A549 (cell line): ENCODE results near the gene RMND5B. TPM values are rescaled to one million over a fixed set of nuclear protein-coding genes. Genes with fewer than 3 reads are reported as not detected.

Source experiments
- ATAC-seq, 2 experiments: fragments of 200-7000 bp in 1 of 2; fragments of >200 bp in 1 of 2; cut with Nextera tagmentation in 1 of 2; cut with Tn5 transposase in 1 of 2; 3 replicates each; pipeline versions ENCODE4 v1.8.0 to v1.9.1; 2018 to 2020; ENCODE audit warnings: mild to moderate bottlenecking in 1 of 2, moderate library complexity in 1 of 2
- CTCF ChIA-PET: fragments of 300-600 bp; sonication (Branson Sonifier 250); formaldehyde crosslinking; extraction: SDS; loops from one replicate; lab custom pipeline; 2021; ENCODE audit warnings: antibody characterized with exemption, inconsistent platforms; lab: Yijun Ruan, JAX
- POLR2A ChIA-PET: fragments of 350-600 bp; formaldehyde crosslinking; extraction: SDS; loops from one replicate; lab custom pipeline; 2021; ENCODE audit warnings: antibody characterized with exemption, inconsistent platforms; lab: Yijun Ruan, JAX
- DNase-seq, 2 experiments: peaks; one replicate each; pipeline versions ENCODE4 v3.0.0 to v3.0.0-alpha.2; 2011 to 2016; ENCODE audit warnings: low read depth in 1 of 2, low spot score in 1 of 2
- FAIRE-seq: peaks from 2 replicates; lab custom pipeline; 2011; peaks lifted over from hg19 to GRCh38; lab: Jason Lieb, UNC
- H3K27ac ChIP-seq, 2 experiments: fragments of >200 bp; sonication (Bioruptor Twin); formaldehyde crosslinking; 3 replicates each; pipeline ENCODE4 v1.5.1; 2016 to 2017
- H3K4me1 ChIP-seq: fragments of >200 bp; sonication (Bioruptor Twin); formaldehyde crosslinking; 3 replicates; pipeline ENCODE4 v1.6.1; 2016
- H3K4me2 ChIP-seq: fragments of >200 bp; sonication (Bioruptor Twin); formaldehyde crosslinking; 3 replicates; pipeline ENCODE4 v1.6.1; 2016
- H3K4me3 ChIP-seq: fragments of >200 bp; sonication (Bioruptor Twin); formaldehyde crosslinking; 3 replicates; pipeline ENCODE4 v1.5.1; 2016
- H3K9me3 ChIP-seq: fragments of >200 bp; sonication (Bioruptor Twin); formaldehyde crosslinking; 3 replicates; pipeline ENCODE4 v1.6.1; 2016
- EP300 ChIP-seq, 2 experiments: fragments of >200 bp; sonication (Bioruptor Twin); formaldehyde crosslinking; IDR thresholded peaks; 2 replicates in 1 of 2; 3 replicates in 1 of 2; pipeline ENCODE4 v1.6.1; 2016 to 2017
- FOSB ChIP-seq: fragments of 250-450 bp; sonication (Bioruptor Pico); IDR thresholded peaks from 2 replicates; pipeline ENCODE4 v1.5.0; 2020; ENCODE audit warnings: mild to moderate bottlenecking, moderate library complexity
- FOSL2 ChIP-seq, 2 experiments: fragments of 450-650 bp in 1 of 2; fragments of >200 bp in 1 of 2; sonication (Bioruptor Twin) in 1 of 2; formaldehyde crosslinking; IDR thresholded peaks; 2 replicates each; pipeline versions ENCODE4 v1.5.0 to v1.6.1; 2016 to 2020; ENCODE audit warnings: mild to moderate bottlenecking in 1 of 2, moderate library complexity in 1 of 2
- FOXS1 ChIP-seq: fragments of 250-450 bp; sonication (Bioruptor Pico); IDR thresholded peaks from 2 replicates; pipeline ENCODE4 v1.5.0; 2020; ENCODE audit warnings: mild to moderate bottlenecking, moderate library complexity
- HDAC2 ChIP-seq: fragments of 200-600 bp; sonication (generic); IDR thresholded peaks from 2 replicates; pipeline ENCODE4 v1.6.1; 2016
- JUN ChIP-seq, 2 experiments: fragments of >200 bp; sonication (Bioruptor Twin); formaldehyde crosslinking; IDR thresholded peaks; 2 replicates in 1 of 2; 3 replicates in 1 of 2; pipeline ENCODE4 v1.6.1; 2016 to 2017
- JUNB ChIP-seq: fragments of >200 bp; sonication (Bioruptor Twin); formaldehyde crosslinking; IDR thresholded peaks from 2 replicates; pipeline ENCODE4 v1.6.1; 2016
- MYC ChIP-seq: IDR thresholded peaks from 2 replicates; pipeline ENCODE4 v1.6.1; 2012; ENCODE audit warnings: mild to moderate bottlenecking, inconsistent platforms, low read length, improper control_type of control experiment, borderline replicate concordance
- POLR2A ChIP-seq: IDR thresholded peaks from 2 replicates; pipeline ENCODE4 v1.6.1; 2012; ENCODE audit warnings: mild to moderate bottlenecking, low read length
- POLR2AphosphoS2 ChIP-seq: conservative IDR thresholded peaks from 2 replicates; pipeline ENCODE4 v1.6.1; 2012; ENCODE audit warnings: low read length, improper control_type of control experiment, inconsistent platforms
- RAD21 ChIP-seq, 2 experiments: fragments of >200 bp in 1 of 2; sonication (Bioruptor Twin) in 1 of 2; formaldehyde crosslinking in 1 of 2; IDR thresholded peaks in 1 of 2; conservative IDR thresholded peaks in 1 of 2; 2 replicates in 1 of 2; 3 replicates in 1 of 2; pipeline ENCODE4 v1.6.1; 2012 to 2018; ENCODE audit warnings: inconsistent platforms in 1 of 2
- RARB ChIP-seq: fragments of 250-450 bp; sonication (Bioruptor Pico); IDR thresholded peaks from 2 replicates; pipeline ENCODE4 v1.8.0; 2021; ENCODE audit warnings: mild to moderate bottlenecking, moderate library complexity
- SMC3 ChIP-seq: fragments of >200 bp; sonication (Bioruptor Twin); formaldehyde crosslinking; IDR thresholded peaks from 3 replicates; pipeline ENCODE4 v1.6.1; 2018; ENCODE audit warnings: inconsistent platforms
- TFCP2L1 ChIP-seq: fragments of 250-450 bp; sonication (Bioruptor Pico); IDR thresholded peaks from 2 replicates; pipeline ENCODE4 v1.5.0; 2021; ENCODE audit warnings: mild to moderate bottlenecking
- TP53 ChIP-seq: fragments of 250-450 bp; sonication (Bioruptor Pico); IDR thresholded peaks from 2 replicates; pipeline ENCODE4 v1.5.0; 2021; ENCODE audit warnings: mild to moderate bottlenecking, moderate library complexity
- WGBS: methylation state at CpG from one replicate; pipeline ENCODE4 v1.1.6; 2017; ENCODE audit errors: missing lambda C conversion rate; 5-methylcytosine and 5-hydroxymethylcytosine counted together
- polyA plus RNA-seq, 4 experiments: library from polyadenylated mRNA; depleted of rRNA in 3 of 4; stranded (reverse); fragments of >200 nt; fragmentation: RNase III in 1 of 4; extraction: RNeasy Plus Mini Kit Qiagen cat#74134 plus additional on column Dnase treatment in 1 of 4; gene quantifications; 2 replicates in 3 of 4; 3 replicates in 1 of 4; pipeline ENCODE4 v1.2.3, GENCODE V29; 2011 to 2017
- TF ChIP-seq, protein P1 (sequence below): fragments of 250-450 bp; sonication (Bioruptor Pico); IDR thresholded peaks from 2 replicates; pipeline ENCODE4 v1.5.0; 2021; ENCODE audit warnings: mild to moderate bottlenecking, moderate library complexity, borderline replicate concordance
- TF ChIP-seq, protein P2 (sequence below): IDR thresholded peaks from 2 replicates; pipeline ENCODE4 v1.6.1; 2012
- TF ChIP-seq, protein P3 (sequence below): fragments of >200 bp; sonication (Bioruptor Twin); formaldehyde crosslinking; IDR thresholded peaks from 3 replicates; pipeline ENCODE4 v1.5.1; 2016
- TF ChIP-seq, protein P4 (sequence below): fragments of >200 bp; sonication (Bioruptor Twin); formaldehyde crosslinking; IDR thresholded peaks from 2 replicates; pipeline ENCODE4 v1.6.1; 2016
- TF ChIP-seq, protein P5 (sequence below): IDR thresholded peaks from 2 replicates; pipeline ENCODE4 v1.6.1; 2012; ENCODE audit warnings: low read depth, borderline replicate concordance
- TF ChIP-seq, protein P6 (sequence below): fragments of >200 bp; sonication (Bioruptor Twin); formaldehyde crosslinking; IDR thresholded peaks from 3 replicates; pipeline ENCODE4 v1.6.1; 2016
- TF ChIP-seq, protein P7 (sequence below): IDR thresholded peaks from 2 replicates; pipeline ENCODE4 v1.6.1; 2012

Gene RMND5B
- polyA plus RNA-seq, 2 of the 4 experiments (the other 2 are of a cell fraction), result 20.2 to 30.3 TPM

DNA sequence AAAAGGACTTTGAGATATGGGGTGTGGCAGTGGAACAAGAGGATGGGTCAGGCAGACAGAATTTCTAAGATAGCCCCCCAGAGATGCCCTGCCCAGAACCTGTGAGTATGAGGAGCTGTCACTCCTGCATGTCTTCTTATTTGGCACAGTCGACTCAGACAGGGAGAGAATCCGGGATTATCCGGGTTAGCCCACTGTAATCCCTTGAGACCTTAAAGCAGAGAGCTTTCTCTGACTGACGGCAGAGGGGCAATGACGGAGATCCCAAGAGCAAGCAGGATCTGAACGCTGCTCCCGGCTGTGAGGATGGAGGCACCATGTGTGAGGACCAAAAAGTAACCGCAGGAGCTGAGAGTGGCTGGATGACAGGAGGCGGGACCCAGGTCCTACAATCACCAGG lies 31.7 kb downstream of the RMND5B start (continued):
- TF ChIP-seq, protein P1, sequence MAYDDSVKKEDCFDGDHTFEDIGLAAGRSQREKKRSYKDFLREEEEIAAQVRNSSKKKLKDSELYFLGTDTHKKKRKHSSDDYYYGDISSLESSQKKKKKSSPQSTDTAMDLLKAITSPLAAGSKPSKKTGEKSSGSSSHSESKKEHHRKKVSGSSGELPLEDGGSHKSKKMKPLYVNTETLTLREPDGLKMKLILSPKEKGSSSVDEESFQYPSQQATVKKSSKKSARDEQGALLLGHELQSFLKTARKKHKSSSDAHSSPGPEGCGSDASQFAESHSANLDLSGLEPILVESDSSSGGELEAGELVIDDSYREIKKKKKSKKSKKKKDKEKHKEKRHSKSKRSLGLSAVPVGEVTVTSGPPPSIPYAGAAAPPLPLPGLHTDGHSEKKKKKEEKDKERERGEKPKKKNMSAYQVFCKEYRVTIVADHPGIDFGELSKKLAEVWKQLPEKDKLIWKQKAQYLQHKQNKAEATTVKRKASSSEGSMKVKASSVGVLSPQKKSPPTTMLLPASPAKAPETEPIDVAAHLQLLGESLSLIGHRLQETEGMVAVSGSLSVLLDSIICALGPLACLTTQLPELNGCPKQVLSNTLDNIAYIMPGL (CRISPR knock-in tag), result no peak
- no peak for TF ChIP-seq FOSL2 (IDR thresholded peaks at IDR 0.05)
- TF ChIP-seq FOSL2 (CRISPR knock-in tag; IDR thresholded peaks at IDR 0.05), result no peak

DNA sequence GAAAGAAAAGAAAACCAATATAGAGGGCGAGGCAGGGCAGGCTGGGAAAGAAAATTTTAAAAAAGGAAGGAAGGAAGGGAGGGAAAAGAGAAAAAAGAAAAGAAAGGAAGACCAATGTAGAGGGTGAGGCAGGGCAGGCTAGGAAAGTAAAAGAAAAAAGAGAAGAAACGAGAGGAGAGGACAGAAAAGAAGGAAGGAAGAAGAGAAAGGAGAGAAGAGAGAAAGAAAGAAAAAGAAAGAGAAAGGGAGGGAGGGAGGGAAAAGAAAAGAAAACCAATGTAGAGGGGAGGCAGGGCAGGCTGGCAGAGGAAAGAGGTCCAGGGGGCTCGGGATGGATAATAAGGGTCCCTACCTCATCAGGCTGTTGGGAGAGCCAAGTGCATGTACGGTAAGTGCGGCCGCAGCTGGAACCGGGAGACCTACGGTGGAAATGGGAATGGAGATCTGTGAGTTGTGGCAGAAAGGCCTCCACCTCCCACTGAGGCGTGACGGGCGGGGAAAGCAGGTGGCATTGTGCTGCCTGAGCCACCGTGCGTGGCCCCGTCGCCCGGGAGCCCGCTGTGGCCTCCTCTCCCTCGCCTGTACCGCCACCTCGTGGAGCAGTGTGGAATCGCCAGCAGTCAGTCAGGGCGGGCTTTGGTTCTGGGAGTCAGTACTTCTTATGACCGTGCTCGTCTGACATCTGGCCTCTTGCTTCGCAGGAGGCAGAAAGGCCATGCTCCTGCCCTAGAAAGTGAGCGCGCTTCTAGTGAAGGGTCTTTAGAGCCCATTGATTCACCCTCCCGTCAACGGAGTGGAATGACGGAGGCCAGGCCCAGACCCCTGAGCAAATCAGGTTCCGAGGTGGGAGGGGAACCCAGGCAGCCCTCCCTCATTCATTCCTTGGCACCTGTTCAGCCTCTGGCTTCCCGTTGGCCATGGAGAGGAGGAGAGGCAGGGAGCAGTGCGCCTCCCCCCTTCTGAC lies 33.2 kb downstream of the RMND5B start:
- CTCF ChIA-PET, result interaction anchor here (0.7 to 12.1 kb wide), 13 partner anchors 9 to 557 kb away, joined by 3 to 110 read pairs (median 3); partner anchors contain the start of gene NHP2
- H3K9me3 ChIP-seq, result no peaks in the 10 kb centered on the region
- DNase-seq, result peak; percentile 77 to 89
- H3K4me1 ChIP-seq, result no peaks in the 10 kb centered on the region
- WGBS, result 18% methylated on average over 23 of the region's 33 CpGs
- H3K27ac ChIP-seq, result 0 out of 6 replicates have a peak overlapping the region, but pooled peaks of 1 of the 2 experiments have one; percentile 18
- TF ChIP-seq HDAC2 (no peak), RAD21 (conservative IDR thresholded peaks at IDR 0.05 in 1 of 2, IDR thresholded peaks at IDR 0.05 in 1 of 2) (peak; percentile 91 to 92), JUN (IDR thresholded peaks at IDR 0.05) (no peak), POLR2A (no peak), RARB (CRISPR knock-in tag) (no peak), POLR2AphosphoS2 (no peak), EP300 (IDR thresholded peaks at IDR 0.05) (no peak), SMC3 (peak; percentile 84)
- TF ChIP-seq, protein P2, sequence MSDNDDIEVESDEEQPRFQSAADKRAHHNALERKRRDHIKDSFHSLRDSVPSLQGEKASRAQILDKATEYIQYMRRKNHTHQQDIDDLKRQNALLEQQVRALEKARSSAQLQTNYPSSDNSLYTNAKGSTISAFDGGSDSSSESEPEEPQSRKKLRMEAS, result peak; percentile 58; the same call in 1 of the 2 replicates
- TF ChIP-seq, protein P3, sequence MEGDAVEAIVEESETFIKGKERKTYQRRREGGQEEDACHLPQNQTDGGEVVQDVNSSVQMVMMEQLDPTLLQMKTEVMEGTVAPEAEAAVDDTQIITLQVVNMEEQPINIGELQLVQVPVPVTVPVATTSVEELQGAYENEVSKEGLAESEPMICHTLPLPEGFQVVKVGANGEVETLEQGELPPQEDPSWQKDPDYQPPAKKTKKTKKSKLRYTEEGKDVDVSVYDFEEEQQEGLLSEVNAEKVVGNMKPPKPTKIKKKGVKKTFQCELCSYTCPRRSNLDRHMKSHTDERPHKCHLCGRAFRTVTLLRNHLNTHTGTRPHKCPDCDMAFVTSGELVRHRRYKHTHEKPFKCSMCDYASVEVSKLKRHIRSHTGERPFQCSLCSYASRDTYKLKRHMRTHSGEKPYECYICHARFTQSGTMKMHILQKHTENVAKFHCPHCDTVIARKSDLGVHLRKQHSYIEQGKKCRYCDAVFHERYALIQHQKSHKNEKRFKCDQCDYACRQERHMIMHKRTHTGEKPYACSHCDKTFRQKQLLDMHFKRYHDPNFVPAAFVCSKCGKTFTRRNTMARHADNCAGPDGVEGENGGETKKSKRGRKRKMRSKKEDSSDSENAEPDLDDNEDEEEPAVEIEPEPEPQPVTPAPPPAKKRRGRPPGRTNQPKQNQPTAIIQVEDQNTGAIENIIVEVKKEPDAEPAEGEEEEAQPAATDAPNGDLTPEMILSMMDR, result peak; percentile 88
- TF ChIP-seq, all 56 proteins: peak for 4
- Histone ChIP-seq H3K4me2 (peak overlapping the region; percentile 75), H3K4me3 (peak overlapping the region; percentile 15; the same call in 1 of the 3 replicates)
- POLR2A ChIA-PET, result no interaction called here
- FAIRE-seq (no peak), ATAC-seq (peak; percentile 95 to 99)

DNA sequence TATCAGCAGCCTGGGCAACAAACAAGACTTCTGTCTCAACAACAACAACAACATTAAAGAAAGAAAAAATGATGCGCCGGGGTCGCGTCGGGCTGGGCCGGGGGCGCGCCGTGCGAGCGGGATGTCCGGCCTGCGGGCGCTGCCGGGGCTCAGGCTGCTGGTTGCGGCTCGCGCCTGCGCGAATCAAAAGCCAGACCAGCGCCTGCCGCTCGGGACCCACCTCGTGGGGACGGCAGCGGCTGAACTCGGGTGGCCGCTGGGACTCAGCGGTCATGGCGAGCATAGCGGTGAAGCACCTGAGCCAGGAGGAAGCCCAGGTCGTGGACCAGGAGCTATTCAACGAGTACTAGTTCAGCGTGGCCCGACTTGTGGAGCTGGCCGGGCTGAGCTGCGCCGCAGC lies 34.8 kb downstream of the RMND5B start:
- CTCF ChIA-PET, result interaction anchor here (0.6 to 4.1 kb wide), 5 partner anchors 12 to 90 kb away, joined by 3 to 31 read pairs (median 3); partner anchors contain the start of gene NHP2
- Histone ChIP-seq H3K4me1 (no peaks in the 10 kb centered on the region), H3K9me3 (no peaks in the 10 kb centered on the region), H3K4me2 (no peak overlapping the region), H3K27ac (no peak overlapping the region), H3K4me3 (no peak overlapping the region)
- no peak for ATAC-seq
- TF ChIP-seq TP53 (no peak), HDAC2 (no peak), JUN (IDR thresholded peaks at IDR 0.05) (no peak), JUNB (no peak), TFCP2L1 (CRISPR knock-in tag) (no peak), FOSL2 (IDR thresholded peaks at IDR 0.05) (no peak), FOSL2 (CRISPR knock-in tag; IDR thresholded peaks at IDR 0.05) (no peak), RAD21 (conservative IDR thresholded peaks at IDR 0.05 in 1 of 2, IDR thresholded peaks at IDR 0.05 in 1 of 2) (no peak), MYC (no peak), FOXS1 (CRISPR knock-in tag) (no peak), FOSB (CRISPR knock-in tag) (no peak), EP300 (IDR thresholded peaks at IDR 0.05) (no peak)
- TF ChIP-seq, protein P4, sequence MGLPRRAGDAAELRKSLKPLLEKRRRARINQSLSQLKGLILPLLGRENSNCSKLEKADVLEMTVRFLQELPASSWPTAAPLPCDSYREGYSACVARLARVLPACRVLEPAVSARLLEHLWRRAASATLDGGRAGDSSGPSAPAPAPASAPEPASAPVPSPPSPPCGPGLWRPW, result no peak
- TF ChIP-seq, protein P5, sequence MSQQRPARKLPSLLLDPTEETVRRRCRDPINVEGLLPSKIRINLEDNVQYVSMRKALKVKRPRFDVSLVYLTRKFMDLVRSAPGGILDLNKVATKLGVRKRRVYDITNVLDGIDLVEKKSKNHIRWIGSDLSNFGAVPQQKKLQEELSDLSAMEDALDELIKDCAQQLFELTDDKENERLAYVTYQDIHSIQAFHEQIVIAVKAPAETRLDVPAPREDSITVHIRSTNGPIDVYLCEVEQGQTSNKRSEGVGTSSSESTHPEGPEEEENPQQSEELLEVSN, result no peak
- TF ChIP-seq, protein P6, sequence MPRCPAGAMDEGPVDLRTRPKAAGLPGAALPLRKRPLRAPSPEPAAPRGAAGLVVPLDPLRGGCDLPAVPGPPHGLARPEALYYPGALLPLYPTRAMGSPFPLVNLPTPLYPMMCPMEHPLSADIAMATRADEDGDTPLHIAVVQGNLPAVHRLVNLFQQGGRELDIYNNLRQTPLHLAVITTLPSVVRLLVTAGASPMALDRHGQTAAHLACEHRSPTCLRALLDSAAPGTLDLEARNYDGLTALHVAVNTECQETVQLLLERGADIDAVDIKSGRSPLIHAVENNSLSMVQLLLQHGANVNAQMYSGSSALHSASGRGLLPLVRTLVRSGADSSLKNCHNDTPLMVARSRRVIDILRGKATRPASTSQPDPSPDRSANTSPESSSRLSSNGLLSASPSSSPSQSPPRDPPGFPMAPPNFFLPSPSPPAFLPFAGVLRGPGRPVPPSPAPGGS, result no peak
- TF ChIP-seq, protein P7, sequence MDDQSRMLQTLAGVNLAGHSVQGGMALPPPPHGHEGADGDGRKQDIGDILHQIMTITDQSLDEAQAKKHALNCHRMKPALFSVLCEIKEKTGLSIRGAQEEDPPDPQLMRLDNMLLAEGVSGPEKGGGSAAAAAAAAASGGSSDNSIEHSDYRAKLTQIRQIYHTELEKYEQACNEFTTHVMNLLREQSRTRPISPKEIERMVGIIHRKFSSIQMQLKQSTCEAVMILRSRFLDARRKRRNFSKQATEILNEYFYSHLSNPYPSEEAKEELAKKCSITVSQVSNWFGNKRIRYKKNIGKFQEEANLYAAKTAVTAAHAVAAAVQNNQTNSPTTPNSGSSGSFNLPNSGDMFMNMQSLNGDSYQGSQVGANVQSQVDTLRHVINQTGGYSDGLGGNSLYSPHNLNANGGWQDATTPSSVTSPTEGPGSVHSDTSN, result no peak
- POLR2A ChIA-PET, result no interaction called here
- WGBS, result 88% methylated on average over 30 of the region's 38 CpGs
- FAIRE-seq, result no peak
- no peak for DNase-seq
